ENCODE results near the gene PTPRE.

The PTPRE gene

DNA sequence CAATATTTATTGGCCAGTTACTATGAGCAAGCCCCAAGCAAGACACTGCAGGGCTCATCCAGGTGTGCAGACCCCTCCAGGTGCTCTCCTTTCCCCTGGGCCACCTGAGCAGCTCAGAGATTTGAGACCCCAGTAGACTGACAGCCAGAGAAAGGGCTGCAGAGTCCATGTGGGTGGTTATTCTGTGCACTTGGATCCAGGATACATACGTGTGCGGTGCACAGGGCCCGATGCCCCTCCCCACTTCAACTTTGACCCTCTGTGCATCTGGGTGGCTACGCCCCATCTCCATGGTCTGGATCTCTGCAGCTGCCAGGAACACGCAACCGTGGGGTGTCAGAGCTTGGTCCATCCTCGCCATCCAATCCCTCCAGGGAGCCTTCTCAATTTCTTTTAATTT is 146.5 kb downstream of the PTPRE start:
- TF ChIP-seq GATA1 (IDR thresholded peaks at IDR 0.05; ENCODE audit: low read depth, low read length) (no peak), POLR2A (IDR thresholded peaks at IDR 0.05; ENCODE audit: low read length) (no peak)
- no peak for DNase-seq

DNA sequence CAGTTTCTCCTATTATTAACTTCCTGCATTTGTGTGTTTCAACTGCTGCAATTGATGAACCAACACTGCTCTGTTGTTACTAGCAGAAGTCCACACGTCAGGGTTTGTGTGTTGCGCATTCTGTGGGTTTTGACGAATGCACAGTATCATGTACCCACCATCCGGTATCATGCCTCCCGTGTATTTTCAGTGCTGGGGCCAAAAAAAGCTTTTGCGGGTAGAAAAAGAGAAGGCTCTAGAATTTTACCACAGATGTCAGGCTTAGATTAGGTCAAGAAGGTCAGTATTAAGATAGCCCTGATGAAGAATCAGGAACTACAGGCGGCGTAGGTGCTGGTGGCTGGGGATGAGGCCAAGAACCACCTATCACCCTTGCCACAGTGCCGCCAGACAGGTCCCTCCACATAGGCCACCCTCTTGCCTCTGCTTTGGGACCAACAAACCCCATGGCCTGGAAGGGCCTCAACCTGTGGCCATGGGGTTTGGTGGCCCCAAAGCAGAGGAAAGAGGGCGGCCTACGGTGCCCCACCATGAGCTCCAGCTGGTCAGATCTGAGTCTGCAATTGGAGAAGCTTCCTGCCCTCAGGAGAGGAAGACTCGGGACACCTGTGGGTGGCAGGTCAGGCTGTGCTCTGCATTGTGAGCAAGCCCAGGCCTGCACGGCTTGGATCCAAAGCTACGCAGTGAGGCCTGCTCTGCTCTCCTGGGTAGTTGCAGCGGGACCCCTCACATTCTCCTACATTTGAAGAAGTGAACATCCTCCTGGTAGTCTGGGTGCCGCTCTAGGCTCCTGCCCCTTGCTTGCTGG is 147.5 kb downstream of the PTPRE start:
- no peak for TF ChIP-seq GATA1 (IDR thresholded peaks at IDR 0.05; ENCODE audit: low read depth, low read length)
- no peak for TF ChIP-seq POLR2A (IDR thresholded peaks at IDR 0.05; ENCODE audit: low read length)
- DNase-seq: no peak

DNA sequence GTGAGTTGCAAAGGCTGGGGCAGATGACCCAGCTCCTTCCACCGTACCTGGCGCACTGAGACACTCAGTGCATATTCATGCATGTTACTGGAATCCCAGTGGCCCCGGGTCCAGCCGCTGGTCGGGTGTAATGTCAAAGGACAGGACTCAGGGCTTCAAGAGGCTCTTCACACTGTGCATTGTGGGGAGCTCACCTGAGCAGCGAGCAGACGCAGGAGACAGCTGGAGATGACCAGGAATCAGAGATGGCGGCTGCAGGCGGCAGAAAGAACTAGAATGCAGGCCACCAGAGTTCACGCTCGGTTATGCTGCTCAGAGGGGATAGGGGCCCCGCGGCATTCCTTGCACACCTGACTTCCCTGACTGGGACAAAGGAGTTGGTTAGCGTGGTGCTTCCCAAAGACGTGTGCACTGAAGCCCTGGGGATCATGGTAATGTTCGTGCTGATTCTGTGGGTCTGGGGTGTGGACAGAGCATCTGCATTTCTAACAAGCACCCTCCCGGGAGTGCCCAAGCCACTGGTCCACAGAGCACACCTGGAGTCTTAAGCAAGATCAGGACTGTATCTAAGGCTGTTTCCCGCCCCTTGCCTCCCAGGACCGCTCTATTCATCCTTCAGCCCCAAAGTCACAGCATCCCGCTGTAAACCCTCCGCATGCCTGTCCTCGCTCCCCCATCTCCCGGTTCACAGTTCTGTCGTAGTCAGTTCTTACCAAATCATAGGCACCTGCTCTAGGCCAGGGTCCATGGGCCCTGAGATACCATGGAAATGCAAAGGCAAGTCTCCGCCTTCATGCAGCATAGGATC is 148.4 kb downstream of the PTPRE start:
- no peak for DNase-seq
- no peak for TF ChIP-seq POLR2A (IDR thresholded peaks at IDR 0.05; ENCODE audit: low read length)
- no peak for TF ChIP-seq GATA1 (IDR thresholded peaks at IDR 0.05; ENCODE audit: low read depth, low read length)

DNA sequence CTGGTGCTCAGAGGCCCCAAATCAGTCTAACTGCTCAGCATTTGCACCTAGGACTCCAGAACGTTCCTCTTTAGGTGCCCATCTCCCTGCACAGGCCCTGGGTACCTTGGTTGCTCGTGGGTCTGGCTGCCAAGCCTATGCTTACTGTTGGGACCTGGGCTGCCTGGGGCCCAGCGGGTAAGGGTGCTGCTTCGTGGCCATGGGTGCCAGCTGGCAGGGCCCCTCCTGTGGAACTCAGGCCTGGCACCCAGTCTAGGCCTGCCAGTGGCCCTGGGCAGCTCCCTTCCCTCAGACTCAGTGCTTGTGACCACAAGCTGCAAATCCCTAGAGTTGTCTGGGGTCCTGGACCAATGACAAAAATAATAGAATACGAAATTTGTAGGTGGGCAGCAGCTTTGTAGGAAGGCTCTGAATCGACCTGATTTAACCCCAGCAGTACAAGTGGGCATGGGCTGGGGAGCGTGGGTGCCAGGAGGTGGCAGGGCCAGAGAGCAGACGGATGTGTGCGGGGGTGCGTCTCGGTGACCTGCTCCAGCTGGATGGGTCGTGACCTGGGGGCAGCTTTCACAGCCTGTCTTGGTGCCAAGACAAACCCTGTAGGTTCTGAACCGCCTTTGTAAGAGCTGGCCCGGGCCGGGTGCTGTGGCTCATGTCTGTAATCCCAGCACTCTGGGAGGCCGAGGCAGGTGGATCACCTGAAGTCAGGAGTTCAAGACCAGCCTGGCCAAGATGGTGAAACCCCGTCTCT is 149.6 kb downstream of the PTPRE start:
- TF ChIP-seq GATA1 (IDR thresholded peaks at IDR 0.05; ENCODE audit: low read depth, low read length) (no peak), POLR2A (IDR thresholded peaks at IDR 0.05; ENCODE audit: low read length) (no peak)
- no peak for DNase-seq

DNA sequence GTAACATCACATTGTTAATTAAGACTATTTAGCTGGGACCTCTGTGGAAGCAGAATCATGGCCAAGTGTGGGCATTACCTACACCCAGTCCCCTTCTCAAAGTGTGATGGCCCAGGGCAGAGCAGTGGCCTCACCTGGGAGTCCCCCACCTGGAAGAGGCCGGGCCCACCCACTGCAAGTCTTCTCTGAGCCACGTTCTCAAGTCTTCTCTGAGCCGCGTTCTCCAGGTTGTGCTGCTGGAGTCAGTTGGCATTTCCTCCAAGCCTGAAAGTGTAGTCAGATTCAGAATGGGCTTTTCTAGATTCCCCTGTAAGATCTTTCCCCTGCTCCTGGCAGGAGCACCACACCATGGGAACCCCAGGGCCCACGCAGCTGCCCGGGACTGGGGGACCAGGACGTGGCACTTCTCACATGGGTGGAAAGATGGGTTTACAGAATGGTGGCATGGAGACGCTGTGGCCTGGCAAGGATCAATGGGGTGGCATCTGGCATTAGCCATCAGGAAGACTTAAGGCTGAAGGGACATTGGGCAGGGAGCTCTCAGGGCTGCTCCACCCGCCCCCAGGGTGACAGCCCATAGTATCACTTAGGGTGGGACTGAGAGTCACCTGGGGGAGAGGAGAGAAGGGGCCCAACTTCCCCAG is 151.3 kb downstream of the PTPRE start:
- TF ChIP-seq GATA1 (IDR thresholded peaks at IDR 0.05; ENCODE audit: low read depth, low read length) (no peak), POLR2A (IDR thresholded peaks at IDR 0.05; ENCODE audit: low read length) (no peak)

DNA sequence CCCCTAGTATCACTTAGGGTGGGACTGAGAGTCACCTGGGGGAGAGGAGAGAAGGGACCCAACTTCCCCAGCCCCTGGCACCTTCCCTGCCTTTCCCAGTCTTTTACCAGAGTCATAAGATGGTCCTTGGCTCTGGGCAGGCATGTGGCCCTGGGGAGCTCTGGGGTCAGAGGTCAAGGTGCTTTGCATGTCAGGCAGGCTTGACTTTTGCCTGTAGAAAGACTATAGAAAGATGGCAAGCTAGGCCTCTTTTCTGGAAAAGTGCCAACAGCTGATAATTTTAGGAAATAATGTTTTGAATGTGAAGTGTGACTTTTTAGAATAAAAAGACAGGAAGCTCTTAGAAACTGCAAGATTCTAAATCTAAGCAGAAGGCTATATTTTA is 151.8 kb downstream of the PTPRE start:
- no peak for DNase-seq

More for the DNA sequence above, 151.3 kb downstream of the PTPRE start:
- DNase-seq: no peak

DNA sequence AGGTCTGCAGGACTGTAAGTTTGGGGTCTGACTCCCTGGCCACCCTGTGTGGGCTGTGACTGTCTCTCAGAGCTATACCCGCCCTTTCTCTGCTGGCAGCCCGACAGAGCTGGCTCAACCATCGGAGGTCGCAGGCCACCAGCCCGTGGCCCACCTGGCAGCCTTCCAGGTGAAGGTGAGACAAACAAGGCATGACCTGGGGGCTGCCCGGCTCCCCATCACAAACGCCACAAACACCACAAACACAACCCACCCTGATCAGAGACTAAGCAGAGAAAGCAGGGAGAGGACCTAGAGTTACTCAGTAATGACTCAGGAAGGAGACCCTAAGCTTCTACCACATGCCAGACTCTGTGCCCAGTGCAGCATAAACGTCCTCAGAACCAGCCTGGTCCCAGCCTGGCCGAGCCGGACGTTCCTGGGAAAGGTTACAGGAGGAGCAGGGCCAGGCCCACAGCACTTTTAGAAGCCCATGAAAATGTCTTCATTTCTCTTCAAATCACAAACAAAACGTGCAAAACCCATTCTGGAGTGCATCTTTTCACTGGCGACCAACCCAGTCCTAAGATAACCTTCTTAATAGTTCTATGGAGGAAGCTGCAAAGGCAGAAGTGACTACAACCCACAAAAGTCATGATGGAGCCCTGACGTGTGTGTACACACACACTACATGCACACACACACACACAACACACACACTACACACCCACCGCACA is 152.5 kb downstream of the PTPRE start:
- DNase-seq: no peak
- no peak for TF ChIP-seq POLR2A (IDR thresholded peaks at IDR 0.05; ENCODE audit: low read length)
- no peak for TF ChIP-seq GATA1 (IDR thresholded peaks at IDR 0.05; ENCODE audit: low read depth, low read length)

More for the DNA sequence above, 151.8 kb downstream of the PTPRE start:
- TF ChIP-seq GATA1 (IDR thresholded peaks at IDR 0.05; ENCODE audit: low read depth, low read length): no peak
- TF ChIP-seq POLR2A (IDR thresholded peaks at IDR 0.05; ENCODE audit: low read length): no peak

DNA sequence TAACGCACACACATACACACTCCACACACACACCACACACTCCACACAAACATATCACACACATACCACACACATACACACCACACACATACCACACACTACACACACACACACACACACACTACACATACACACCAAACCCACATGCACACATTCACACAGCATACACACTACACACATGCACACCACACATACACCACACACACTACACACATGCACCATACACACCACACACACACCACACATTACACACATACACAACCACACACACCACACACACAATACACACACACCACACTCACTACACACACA is 153.0 kb downstream of the PTPRE start:
- DNase-seq: no peak
- no peak for TF ChIP-seq POLR2A (IDR thresholded peaks at IDR 0.05; ENCODE audit: low read length)
- TF ChIP-seq GATA1 (IDR thresholded peaks at IDR 0.05; ENCODE audit: low read depth, low read length): no peak

DNA sequence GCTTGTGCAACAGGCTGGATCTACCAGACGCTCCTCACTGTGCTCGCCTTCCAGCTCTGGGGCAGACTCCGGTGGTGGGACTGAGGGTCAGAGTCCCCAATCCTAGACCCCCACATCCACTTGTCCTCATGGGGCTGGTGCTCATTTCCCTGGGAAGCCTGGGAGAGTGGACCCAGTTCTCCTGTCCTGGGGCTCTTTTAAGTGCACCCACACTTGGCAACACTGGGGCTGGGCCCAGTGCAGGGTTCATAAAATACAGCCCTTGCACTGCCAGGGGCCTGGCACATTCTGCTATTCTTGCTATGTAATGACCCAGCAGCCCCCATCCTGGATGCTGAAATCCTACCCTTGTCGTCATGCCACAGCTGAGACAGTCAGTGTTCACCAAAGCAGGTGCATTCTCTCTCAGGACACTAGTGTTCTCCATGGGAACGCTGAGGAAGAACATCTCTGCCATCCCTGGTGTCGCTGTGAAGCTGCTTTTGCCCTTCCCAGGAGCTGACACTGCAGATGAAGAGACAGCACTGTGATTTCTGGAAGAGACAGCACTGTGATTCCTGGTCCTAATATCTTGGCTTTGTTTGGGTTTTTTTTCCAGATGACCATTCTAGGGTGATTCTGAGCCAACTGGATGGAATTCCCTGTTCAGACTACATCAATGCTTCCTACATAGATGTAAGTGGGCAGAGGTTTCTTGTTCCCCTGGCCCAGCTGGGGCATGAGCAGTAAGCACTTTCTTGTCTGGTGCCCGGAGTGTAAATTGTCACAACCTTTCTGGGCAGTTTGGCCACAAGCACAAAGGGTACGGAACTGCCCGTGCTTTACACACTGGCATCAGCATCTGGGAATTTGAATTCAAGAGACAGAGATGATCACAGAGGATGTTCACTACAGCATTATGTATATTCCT is 153.7 kb downstream of the PTPRE start:
- TF ChIP-seq POLR2A (IDR thresholded peaks at IDR 0.05; ENCODE audit: low read length) (no peak), GATA1 (IDR thresholded peaks at IDR 0.05; ENCODE audit: low read depth, low read length) (no peak)
- no peak for DNase-seq

DNA sequence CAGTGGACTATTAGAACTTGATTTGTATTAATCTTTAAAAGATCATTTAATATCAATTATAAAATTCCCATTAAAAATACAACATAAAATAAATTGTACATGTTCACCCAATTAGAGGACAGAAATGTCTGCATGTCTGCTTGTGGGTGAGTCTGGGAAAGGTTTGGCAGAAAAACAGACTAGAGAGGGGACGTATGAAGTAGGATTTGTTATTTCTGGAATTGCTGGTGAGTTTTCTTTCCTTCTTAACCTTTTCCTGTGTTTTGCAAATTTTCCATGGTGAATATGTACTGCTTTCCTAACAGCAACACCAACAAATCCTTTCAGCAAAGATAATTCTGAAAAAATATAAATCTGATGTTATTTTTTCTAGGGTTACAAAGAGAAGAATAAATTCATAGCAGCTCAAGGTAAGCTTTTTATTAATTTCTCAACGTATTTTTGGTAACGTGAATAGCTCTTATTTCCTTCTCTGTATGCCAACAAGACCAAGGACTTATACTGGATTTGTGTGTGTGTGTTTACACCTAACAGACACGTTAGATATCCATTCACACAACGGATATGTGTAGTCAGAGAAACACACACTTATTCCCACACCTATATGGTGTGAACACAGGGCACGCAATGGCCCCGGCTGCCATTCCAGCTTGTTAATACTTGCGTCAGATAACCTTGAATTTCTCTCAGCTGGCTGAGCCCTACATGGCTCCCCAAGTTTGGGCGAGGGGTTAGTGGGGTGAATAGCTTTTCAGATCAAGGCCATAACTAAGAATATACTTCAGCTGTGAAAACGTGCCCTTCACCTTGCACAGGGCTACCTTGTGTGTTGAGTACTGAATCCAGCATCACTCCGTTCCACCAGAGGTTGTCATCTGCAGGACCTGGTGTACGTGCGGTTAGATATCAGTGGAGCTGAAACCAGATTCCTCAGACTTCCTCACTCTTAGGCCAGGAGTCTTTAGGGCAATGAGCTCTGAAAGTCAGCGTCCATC is 154.7 kb downstream of the PTPRE start:
- TF ChIP-seq POLR2A (IDR thresholded peaks at IDR 0.05; ENCODE audit: low read length) (no peak), GATA1 (IDR thresholded peaks at IDR 0.05; ENCODE audit: low read depth, low read length) (no peak)
- no peak for DNase-seq

DNA sequence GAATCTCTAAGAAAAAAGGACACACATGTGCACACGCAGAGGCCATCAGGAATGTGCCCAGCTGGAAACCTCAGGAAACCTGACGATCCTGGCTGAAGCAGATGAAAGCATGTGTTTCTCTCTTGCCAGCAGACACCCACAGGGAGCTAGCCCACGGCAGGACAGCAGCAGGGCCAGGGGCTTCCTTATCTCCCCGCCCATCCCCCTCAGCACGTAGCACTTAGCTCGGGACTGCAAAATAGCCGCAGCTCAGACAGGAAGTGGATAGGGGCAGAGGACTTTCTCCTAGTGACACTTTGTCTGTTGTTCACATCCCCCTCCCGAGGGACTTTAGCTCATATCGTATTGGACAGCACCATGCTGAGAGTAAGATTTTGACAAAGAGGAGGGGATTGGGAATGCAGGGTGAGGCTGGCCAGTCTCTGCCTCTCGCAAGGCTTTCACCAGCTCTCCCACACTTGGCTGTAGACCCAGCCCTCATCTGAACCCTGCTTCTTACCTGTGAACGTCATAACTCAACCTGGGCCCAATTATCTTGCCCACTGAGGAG is 155.5 kb downstream of the PTPRE start:
- TF ChIP-seq GATA1 (IDR thresholded peaks at IDR 0.05; ENCODE audit: low read depth, low read length): no peak
- TF ChIP-seq POLR2A (IDR thresholded peaks at IDR 0.05; ENCODE audit: low read length): no peak
- DNase-seq: no peak

All from erythroblast (primary cell).